Measurements from ENCODE around the gene CHCHD6.
"Not testable (repeated sequence)": the region's sequence is repeated elsewhere in the genome, so short reads cannot be mapped to it uniquely, and the experiment has no call there.

The CHCHD6 gene

GRCh38 chr3:126766653-126767052, 62.6 kb downstream of the CHCHD6 start:
- no peak for DNase-seq (ENCODE audit: low read depth)

- no peak for DNase-seq (ENCODE audit: low read depth)
Observed at GRCh38 chr3:126768903-126769302, 64.9 kb downstream of the CHCHD6 start.

- no peak for DNase-seq (ENCODE audit: low read depth)
Observed at GRCh38 chr3:126770096-126770495, 66.1 kb downstream of the CHCHD6 start.

GRCh38 chr3:126773167-126773566, 69.1 kb downstream of the CHCHD6 start:
- no peak for DNase-seq (ENCODE audit: low read depth)

GRCh38 chr3:126773783-126774182, 69.7 kb downstream of the CHCHD6 start:
- DNase-seq (ENCODE audit: low read depth) = no peak

GRCh38 chr3:126777366-126777765, 73.3 kb downstream of the CHCHD6 start:
- DNase-seq (ENCODE audit: low read depth) = no peak

- DNase-seq (ENCODE audit: low read depth) = no peak
Observed at GRCh38 chr3:126780666-126781065, 76.6 kb downstream of the CHCHD6 start.

- no peak for DNase-seq (ENCODE audit: low read depth)
Observed at GRCh38 chr3:126781406-126781805, 77.4 kb downstream of the CHCHD6 start.

GRCh38 chr3:126781889-126782491, 78.0 kb downstream of the CHCHD6 start:
- no peak for DNase-seq (ENCODE audit: low read depth)

- no peak for DNase-seq (ENCODE audit: low read depth)
Observed at GRCh38 chr3:126782536-126782935, 78.5 kb downstream of the CHCHD6 start.

- no peak for DNase-seq (ENCODE audit: low read depth)
Observed at GRCh38 chr3:126784254-126784653, 80.2 kb downstream of the CHCHD6 start.

- not testable (repeated sequence) for DNase-seq (ENCODE audit: low read depth)
Observed at GRCh38 chr3:126791320-126791719, 87.3 kb downstream of the CHCHD6 start.

- DNase-seq (ENCODE audit: low read depth) = no peak
Observed at GRCh38 chr3:126792998-126793397, 89.0 kb downstream of the CHCHD6 start.

- no peak for DNase-seq (ENCODE audit: low read depth)
Observed at GRCh38 chr3:126797563-126797962, 93.5 kb downstream of the CHCHD6 start.

- DNase-seq (ENCODE audit: low read depth) = no peak
Observed at GRCh38 chr3:126798521-126798920, 94.5 kb downstream of the CHCHD6 start.

- DNase-seq (ENCODE audit: low read depth) = no peak
Observed at GRCh38 chr3:126799099-126799498, 95.1 kb downstream of the CHCHD6 start.

GRCh38 chr3:126801312-126801711, 97.3 kb downstream of the CHCHD6 start:
- DNase-seq (ENCODE audit: low read depth) = not testable (repeated sequence)

GRCh38 chr3:126807795-126808194, 103.8 kb downstream of the CHCHD6 start:
- DNase-seq (ENCODE audit: low read depth) = no peak

- DNase-seq (ENCODE audit: low read depth) = no peak
Observed at GRCh38 chr3:126811530-126811929, 107.5 kb downstream of the CHCHD6 start.

- no peak for DNase-seq (ENCODE audit: low read depth)
Observed at GRCh38 chr3:126816298-126816697, 112.3 kb downstream of the CHCHD6 start.

- no peak for DNase-seq (ENCODE audit: low read depth)
Observed at GRCh38 chr3:126816986-126817777, 113.1 kb downstream of the CHCHD6 start.

GRCh38 chr3:126817781-126818180, 113.7 kb downstream of the CHCHD6 start:
- no peak for DNase-seq (ENCODE audit: low read depth)

- DNase-seq (ENCODE audit: low read depth) = no peak
Observed at GRCh38 chr3:126818400-126819095, 114.5 kb downstream of the CHCHD6 start.
